ENCODE data around the gene HNRNPA2B1. TPM values are rescaled to one million over a fixed set of nuclear protein-coding genes. Genes with fewer than 3 reads are reported as not detected.
"Not testable (repeated sequence)": the region's sequence is repeated elsewhere in the genome, so short reads cannot be mapped to it uniquely, and the experiment has no call there.

Gene HNRNPA2B1
- total RNA-seq, 1 donor from 2014 or later: 135 TPM

DNA sequence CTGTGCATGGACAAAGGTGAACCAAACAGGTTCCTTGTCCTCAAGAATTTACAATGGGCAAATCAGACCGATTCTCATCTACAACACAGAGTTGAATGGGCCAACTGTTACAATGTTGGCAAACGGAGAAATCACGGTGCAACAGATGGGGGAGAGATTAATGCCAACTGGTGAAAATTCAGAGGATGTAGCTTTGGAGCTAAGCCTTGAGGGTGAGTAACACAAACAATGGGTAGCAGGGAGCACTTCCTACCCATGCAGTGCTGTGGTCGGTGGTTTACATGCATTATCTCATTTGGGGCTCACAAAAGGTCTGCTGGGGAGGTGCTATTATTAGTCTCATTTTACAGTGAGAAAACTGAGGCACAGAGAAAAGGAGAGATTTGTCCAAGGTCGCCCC, 49.5 kb downstream of the HNRNPA2B1 start:
- no peak for FAIRE-seq
- no peak for DNase-seq (ENCODE audit: low spot score in 2 of 2)

GRCh38 chr7:26149391-26149977, 51.1 kb downstream of the HNRNPA2B1 start:
- FAIRE-seq (no peak), DNase-seq (ENCODE audit: low spot score in 2 of 2) (no peak)

- FAIRE-seq; DNase-seq (ENCODE audit: low spot score in 2 of 2): not testable (repeated sequence)
Observed at GRCh38 chr7:26148307-26148700, 52.2 kb downstream of the HNRNPA2B1 start.

DNA sequence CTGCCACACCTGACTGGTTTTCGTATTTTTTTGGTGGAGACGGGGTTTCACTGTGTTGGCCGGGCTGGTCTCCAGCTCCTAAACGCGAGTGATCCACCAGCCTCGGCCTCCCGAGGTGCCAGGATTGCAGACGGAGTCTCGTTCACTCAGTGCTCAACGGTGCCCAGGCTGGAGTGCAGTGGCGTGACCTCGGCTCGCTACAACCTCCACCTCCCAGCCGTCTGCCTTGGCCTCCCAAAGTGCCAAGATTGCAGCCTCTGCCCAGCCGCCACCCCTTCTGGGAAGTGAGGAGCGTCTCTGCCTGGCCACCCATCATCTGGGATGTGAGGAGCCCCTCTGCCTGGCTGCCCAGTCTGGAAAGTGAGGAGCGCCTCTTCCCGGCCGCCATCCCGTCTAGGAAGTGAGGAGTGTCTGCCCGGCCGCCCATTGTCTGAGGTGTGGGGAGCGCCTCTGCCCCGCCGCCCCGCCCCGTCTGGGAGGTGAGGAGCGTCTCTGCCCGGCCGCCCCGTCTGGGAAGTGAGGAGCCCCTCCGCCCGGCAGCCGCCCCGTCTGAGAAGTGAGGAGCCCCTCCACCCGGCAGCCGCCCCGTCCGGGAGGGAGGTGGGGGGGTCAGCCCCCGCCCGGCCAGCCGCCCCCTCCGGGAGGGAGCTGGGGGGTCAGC, 52.8 kb downstream of the HNRNPA2B1 start:
- FAIRE-seq; DNase-seq (ENCODE audit: low spot score in 2 of 2): not testable (repeated sequence)

GRCh38 chr7:26147030-26147429, 53.5 kb downstream of the HNRNPA2B1 start:
- no peak for FAIRE-seq

GRCh38 chr7:26145238-26145637, 55.3 kb downstream of the HNRNPA2B1 start:
- FAIRE-seq (no peak), DNase-seq (ENCODE audit: low spot score in 2 of 2) (no peak)

More at GRCh38 chr7:26147030-26147429, 53.5 kb downstream of the HNRNPA2B1 start:
- DNase-seq (ENCODE audit: low spot score in 2 of 2): no peak

DNA sequence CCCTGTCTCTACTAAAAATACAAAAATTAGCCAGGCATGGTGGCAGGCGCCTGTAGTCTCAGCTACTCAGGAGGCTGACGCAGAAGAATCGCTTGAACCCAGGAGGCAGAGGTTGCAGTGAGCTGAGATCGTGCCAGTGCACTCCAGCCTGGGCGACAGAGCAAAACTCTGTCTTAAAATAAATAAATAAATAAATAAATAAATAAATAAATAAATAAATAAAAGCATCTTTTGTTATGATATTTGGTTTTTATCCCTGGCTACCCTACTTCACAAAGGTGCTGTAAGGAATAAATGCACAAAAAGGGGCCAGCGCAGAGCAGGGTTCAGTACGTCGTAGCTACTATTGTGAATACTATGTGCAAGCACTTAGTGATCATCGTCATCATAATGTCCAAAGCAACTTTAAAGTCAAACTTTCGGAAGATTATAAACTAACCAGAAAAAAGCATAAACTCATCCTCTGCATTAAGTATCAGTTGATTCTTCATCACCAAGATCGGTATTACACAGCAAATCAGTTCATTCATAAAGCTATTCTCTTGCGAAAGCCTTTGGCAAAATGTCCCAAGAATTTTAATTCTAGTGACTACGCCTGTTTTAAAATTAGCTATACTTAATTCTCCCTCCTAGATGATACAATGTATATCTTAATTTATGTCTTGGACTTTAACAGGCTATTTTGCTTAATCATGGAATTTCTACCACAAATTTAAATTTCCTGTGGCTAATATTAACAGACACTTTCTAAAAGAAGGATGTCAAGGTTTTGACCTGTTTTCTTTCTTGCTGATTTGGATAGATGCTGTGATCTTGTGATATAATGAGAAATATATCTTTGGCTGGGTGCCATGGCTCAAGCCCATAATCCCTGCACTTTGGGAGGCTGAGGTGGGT, 56.1 kb downstream of the HNRNPA2B1 start:
- no peak for FAIRE-seq
- no peak for DNase-seq (ENCODE audit: low spot score in 2 of 2)

- no peak for FAIRE-seq
Observed at GRCh38 chr7:26143298-26144048, 57.1 kb downstream of the HNRNPA2B1 start.

DNA sequence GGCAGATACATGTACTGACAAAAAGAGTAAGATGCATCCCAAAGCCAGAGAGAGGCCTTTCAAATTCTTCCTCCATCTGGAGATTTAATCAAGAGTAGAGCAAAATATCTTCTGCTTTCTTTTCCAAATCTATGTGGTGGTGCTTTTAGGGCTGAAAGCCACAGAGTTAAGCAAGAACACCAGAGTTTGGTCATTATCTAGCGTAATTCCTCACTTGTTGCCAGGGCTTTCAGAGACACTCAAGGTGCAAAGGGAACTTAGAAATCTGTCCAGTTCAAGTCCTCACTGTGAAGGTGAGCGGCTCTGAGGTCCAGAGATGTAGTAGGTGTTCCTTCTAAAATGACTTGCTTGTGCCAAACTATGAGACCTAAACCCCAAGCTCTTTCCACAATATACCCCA, 59.5 kb downstream of the HNRNPA2B1 start:
- no peak for FAIRE-seq
- no peak for DNase-seq (ENCODE audit: low spot score in 2 of 2)

More at GRCh38 chr7:26143298-26144048, 57.1 kb downstream of the HNRNPA2B1 start:
- no peak for DNase-seq (ENCODE audit: low spot score in 2 of 2)

GRCh38 chr7:26140380-26140779, 60.2 kb downstream of the HNRNPA2B1 start:
- DNase-seq (ENCODE audit: low spot score in 2 of 2): no peak
- FAIRE-seq: no peak

Other genes with a start within 250 kb of the HNRNPA2B1 start
- gene NFE2L3, start 48.5 kb downstream of the HNRNPA2B1 start, total RNA-seq: 9.8 TPM
- gene CBX3, start 999 bp upstream of the HNRNPA2B1 start, total RNA-seq: 183 TPM
- gene SNX10, start 91.1 kb upstream of the HNRNPA2B1 start, total RNA-seq: 37.1 TPM